HCT116 (cell line): Measurements from ENCODE around the gene BMP7. TPM values are rescaled to one million over a fixed set of nuclear protein-coding genes. Genes with fewer than 3 reads are reported as not detected.

ENCODE experiments used
- ATAC-seq: fragments of 200-7000 bp; cut with Tn5 transposase; 2 replicates; pipeline ENCODE4 v1.9.1; 2020; ENCODE audit warnings: mild to moderate bottlenecking, moderate library complexity
- BruUV-seq: library from RNA; stranded (reverse); fragments of 400-500 nt; replicated peaks from 2 replicates; lab custom pipeline; 2021; lab: Mats Ljungman, UMichigan
- CTCF ChIA-PET: fragments of 300-600 bp; sonication (Branson Sonifier 250); formaldehyde crosslinking; loops from one replicate; lab custom pipeline; 2021; ENCODE audit warnings: antibody characterized with exemption; lab: Charles Lee
- POLR2A ChIA-PET: fragments of 300-600, 350-600 bp; sonication (Branson Sonifier 250); formaldehyde crosslinking; loops from one replicate; lab custom pipeline; 2021; ENCODE audit warnings: antibody characterized with exemption; lab: Charles Lee
- RAD21 ChIA-PET, 2 experiments: fragments of 300-600 bp; sonication (Branson Sonifier 250); formaldehyde crosslinking; loops; one replicate each; lab custom pipeline; 2023; ENCODE audit warnings: low total read pairs in 2 of 2; ENCODE audit not compliant: uncharacterized antibody in 2 of 2, unreplicated experiment in 2 of 2, low non-redundant PET in 1 of 2; lab: Charles Lee
- DNase-seq: peaks from one replicate; pipeline ENCODE4 v3.0.0-alpha.2; 2010; ENCODE audit warnings: low read depth, low spot score
- H2AFZ ChIP-seq: fragments of 200-600 bp; shearing (Covaris generic), sonication (generic); 2 replicates; pipeline ENCODE4 v1.6.1; 2017; ENCODE audit warnings: low read depth, mixed run types, mixed read lengths, antibody characterized with exemption, low read length; ENCODE audit not compliant: poor library complexity, severe bottlenecking
- H3K27ac ChIP-seq: 2 replicates; pipeline ENCODE4 v1.5.1; 2012; ENCODE audit warnings: low read depth, low read length
- H3K27me3 ChIP-seq: fragments of 200-600 bp; sonication (generic); 2 replicates; pipeline ENCODE4 v1.6.1; 2016; ENCODE audit warnings: mixed run types, low read length, mixed read lengths; ENCODE audit not compliant: insufficient read depth
- H3K36me3 ChIP-seq, 2 experiments: fragments of 200-500 bp in 1 of 2; fragments of 200-600 bp in 1 of 2; sonication (Bioruptor generic) in 1 of 2; sonication (generic) in 1 of 2; 2 replicates each; pipeline versions ENCODE4 v1.5.1 to v1.6.1; 2014 to 2016; ENCODE audit warnings: low read length in 2 of 2, inconsistent platforms in 1 of 2, mixed read lengths in 1 of 2, mixed run types in 1 of 2; ENCODE audit not compliant: insufficient read depth in 2 of 2, control insufficient read depth in 1 of 2
- H3K4me1 ChIP-seq, 2 experiments: fragments of 200-600 bp in 1 of 2; sonication (generic) in 1 of 2; 2 replicates each; pipeline versions ENCODE4 v1.5.1 to v1.6.1; 2012 to 2017; ENCODE audit warnings: low read length in 2 of 2, inconsistent platforms in 1 of 2, mild to moderate bottlenecking in 1 of 2, mixed read lengths in 1 of 2, mixed run types in 1 of 2, moderate library complexity in 1 of 2; ENCODE audit not compliant: insufficient read depth in 2 of 2, control insufficient read depth in 1 of 2
- H3K4me2 ChIP-seq: fragments of 200-600 bp; sonication (generic); 2 replicates; pipeline ENCODE4 v1.6.1; 2017; ENCODE audit warnings: mixed run types, low read length, mixed read lengths
- H3K4me3 ChIP-seq, 2 experiments: fragments of 200-600 bp in 1 of 2; sonication (generic) in 1 of 2; replicated peaks in 1 of 2; 2 replicates each; pipeline ENCODE4 v1.5.1; 2011 to 2016; ENCODE audit warnings: low read length in 2 of 2, control low read depth in 1 of 2, low read depth in 1 of 2, mild to moderate bottlenecking in 1 of 2, mixed read lengths in 1 of 2, mixed run types in 1 of 2
- H3K79me2 ChIP-seq: fragments of 200-600 bp; sonication (generic); 2 replicates; pipeline ENCODE4 v1.6.1; 2017; ENCODE audit warnings: mild to moderate bottlenecking, mixed run types, low read length, moderate library complexity, mixed read lengths; ENCODE audit not compliant: insufficient read depth
- H3K9ac ChIP-seq: fragments of 200-600 bp; sonication (generic); 2 replicates; pipeline ENCODE4 v1.6.1; 2016; ENCODE audit warnings: low read length, mixed read lengths
- H3K9me2 ChIP-seq: fragments of 200-600 bp; sonication (generic), shearing (Covaris generic); 2 replicates; pipeline ENCODE4 v1.6.1; 2017; ENCODE audit warnings: mixed run types, mild to moderate bottlenecking, moderate library complexity; ENCODE audit not compliant: insufficient read depth
- H3K9me3 ChIP-seq, 2 experiments: fragments of 200-500 bp in 1 of 2; fragments of 200-600 bp in 1 of 2; sonication (Bioruptor generic) in 1 of 2; sonication (generic) in 1 of 2; 2 replicates each; pipeline ENCODE4 v1.6.1; 2014 to 2017; ENCODE audit warnings: low read length in 2 of 2, mixed read lengths in 2 of 2, inconsistent platforms in 1 of 2, low read depth in 1 of 2, mild to moderate bottlenecking in 1 of 2, mixed run types in 1 of 2, moderate library complexity in 1 of 2; ENCODE audit not compliant: control insufficient read depth in 1 of 2, insufficient read depth in 1 of 2
- H4K20me1 ChIP-seq: fragments of 200-600 bp; sonication (generic), shearing (Covaris generic); 2 replicates; pipeline ENCODE4 v1.6.1; 2017; ENCODE audit warnings: mixed run types, mild to moderate bottlenecking, moderate library complexity; ENCODE audit not compliant: insufficient read depth
- EZH2 ChIP-seq: fragments of 200-600 bp; sonication (generic); IDR thresholded peaks from 2 replicates; pipeline ENCODE4 v1.6.1; 2017; ENCODE audit warnings: antibody characterized with exemption, mixed run types
- EZH2phosphoT487 ChIP-seq: fragments of 200-600 bp; IDR thresholded peaks from 2 replicates; pipeline ENCODE4 v1.6.1; 2018; ENCODE audit warnings: antibody characterized with exemption, borderline replicate concordance
- POLR2AphosphoS5 ChIP-seq: IDR thresholded peaks from 2 replicates; pipeline ENCODE4 v1.6.1; 2011; ENCODE audit warnings: mild to moderate bottlenecking, low read depth, low read length, moderate library complexity
- RAD21 ChIP-seq: IDR thresholded peaks from 2 replicates; pipeline ENCODE4 v1.6.1; 2012; ENCODE audit warnings: low read depth, mild to moderate bottlenecking
- REST ChIP-seq: IDR thresholded peaks from 2 replicates; pipeline ENCODE4 v1.6.1; 2012; ENCODE audit warnings: low read depth
- SIN3A ChIP-seq: IDR thresholded peaks from 2 replicates; pipeline ENCODE4 v1.6.1; 2012; ENCODE audit warnings: low read depth
- SRF ChIP-seq: IDR thresholded peaks from 2 replicates; pipeline ENCODE4 v1.6.1; 2012; ENCODE audit warnings: low read depth
- YY1 ChIP-seq: IDR thresholded peaks from 2 replicates; pipeline ENCODE4 v1.6.1; 2011; ENCODE audit warnings: low read length, low read depth, moderate library complexity, mild to moderate bottlenecking; ENCODE audit not compliant: insufficient replicate concordance; ENCODE audit errors: extremely low read depth
- ZBTB33 ChIP-seq: IDR thresholded peaks from 2 replicates; pipeline ENCODE4 v1.6.1; 2011; ENCODE audit warnings: mild to moderate bottlenecking, low read length, moderate library complexity; ENCODE audit not compliant: insufficient replicate concordance; ENCODE audit errors: extremely low read depth
- ZNF274 ChIP-seq: fragments of 200-500 bp; sonication (Bioruptor generic); IDR thresholded peaks from 2 replicates; pipeline ENCODE4 v1.6.1; 2014; ENCODE audit warnings: mild to moderate bottlenecking, low read depth, low read length, inconsistent platforms
- intact Hi-C: fragments of 100-400 bp; cut with micrococcal nuclease; formaldehyde crosslinking; loops from 2 replicates; pipeline ENCODE4 v1.10.0; 2022
- total RNA-seq: library from RNA; stranded (reverse); gene quantifications from one replicate; pipeline ENCODE4 v1.2.1, GENCODE V29; 2021; ENCODE audit not compliant: unreplicated experiment

BMP7 gene
- total RNA-seq, 1 experiment from 2014 or later: 7.0 TPM

DNA sequence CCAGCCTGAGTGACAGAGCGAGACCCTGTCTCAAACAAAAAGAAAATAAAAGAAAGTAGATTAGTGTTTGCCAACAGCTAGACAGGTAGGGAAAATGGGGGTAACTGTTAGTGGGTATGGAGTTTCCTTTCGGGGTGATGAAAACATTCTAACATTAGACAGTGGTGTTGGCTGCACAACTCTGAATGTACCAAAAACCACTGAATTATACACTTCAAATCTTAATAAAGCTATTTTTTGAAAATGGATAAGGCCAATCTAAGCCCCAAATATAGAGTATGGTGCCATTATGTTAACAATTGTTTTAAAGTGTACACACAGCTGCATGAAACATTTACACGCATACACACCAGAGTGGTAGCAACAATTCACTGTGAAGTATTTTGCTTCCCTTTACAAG is 57.0 kb downstream of the BMP7 start:
- RAD21 ChIA-PET: no interaction called here
- H3K4me2 ChIP-seq: no peak overlapping the region
- no peaks in the 10 kb centered on the region for H3K9me2 ChIP-seq
- no peak overlapping the region for H3K9ac ChIP-seq
- H3K27me3 ChIP-seq: peaks cover 7% of the 10 kb centered on the region; the same call in 1 of the 2 replicates
- POLR2A ChIA-PET: no interaction called here
- H4K20me1 ChIP-seq: no peaks in the 10 kb centered on the region
- ATAC-seq (no peak), DNase-seq (no peak)
- no peaks in the 10 kb centered on the region for H3K79me2 ChIP-seq
- no TSS peak for BruUV-seq
- peaks cover 23 to 65% of the 10 kb centered on the region in 2 experiments for H3K4me1 ChIP-seq
- H2AFZ ChIP-seq: no peak overlapping the region
- intact Hi-C loops: no loop called here
- no peaks in the 10 kb centered on the region for H3K36me3 ChIP-seq
- TF ChIP-seq POLR2AphosphoS5: no peak
- no peak for TF ChIP-seq REST
- TF ChIP-seq EZH2phosphoT487: no peak
- TF ChIP-seq SRF: no peak
- no peak for TF ChIP-seq EZH2
- no peak for TF ChIP-seq ZNF274
- no peak for TF ChIP-seq RAD21
- no peak for TF ChIP-seq SIN3A
- TF ChIP-seq YY1: no peak
- TF ChIP-seq ZBTB33: no peak
- H3K27ac ChIP-seq: no peak overlapping the region
- no peak overlapping the region for H3K4me3 ChIP-seq
- CTCF ChIA-PET: no interaction called here
- H3K9me3 ChIP-seq: no peaks in the 10 kb centered on the region
